ENCODE results near the gene SHC2.
"Not testable (repeated sequence)": the region's sequence is repeated elsewhere in the genome, so short reads cannot be mapped to it uniquely, and the experiment has no call there.

The SHC2 gene

GRCh38 chr19:407511-408440 is 53.1 kb downstream of the SHC2 start:
- no peak for DNase-seq (ENCODE audit: low read depth in 1 of 2, low spot score in 1 of 2)

- no peak for DNase-seq (ENCODE audit: low read depth in 1 of 2, low spot score in 1 of 2)
Observed at GRCh38 chr19:406971-407510, 53.8 kb downstream of the SHC2 start.

DNA sequence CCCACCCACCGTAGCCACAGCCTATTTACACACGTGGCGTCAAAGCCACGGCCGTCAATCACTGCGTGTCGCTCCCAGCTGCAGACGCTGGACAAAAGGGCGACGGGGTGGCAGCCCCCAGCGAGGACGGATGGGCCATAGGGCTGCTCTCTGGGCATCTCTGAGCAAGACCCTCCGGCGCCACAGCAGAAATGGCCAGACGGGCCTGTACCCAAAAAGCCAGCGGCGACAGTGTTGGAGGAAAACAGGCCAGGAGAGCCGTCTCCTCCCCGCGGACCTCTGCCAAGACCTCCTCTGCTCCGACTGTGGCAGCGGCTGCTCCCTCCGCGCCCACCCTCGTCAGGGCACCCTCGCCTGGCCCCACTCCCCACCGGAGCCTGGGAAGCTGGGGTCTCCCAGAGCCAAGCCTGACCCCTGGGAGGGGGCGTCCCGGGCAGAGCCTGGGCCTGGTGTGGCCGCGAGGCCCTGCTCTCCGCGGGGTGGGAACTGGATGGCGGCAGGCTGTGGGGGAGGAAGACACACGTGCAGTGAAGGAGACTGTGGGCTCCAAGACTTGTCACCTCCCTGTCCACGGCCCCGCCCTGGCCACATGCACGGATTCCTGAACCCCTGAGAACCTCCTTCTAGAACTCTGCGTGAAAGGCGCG is 54.6 kb downstream of the SHC2 start:
- DNase-seq (ENCODE audit: low read depth in 1 of 2, low spot score in 1 of 2) = no peak

GRCh38 chr19:405121-405965 is 55.5 kb downstream of the SHC2 start:
- DNase-seq (ENCODE audit: low read depth in 1 of 2, low spot score in 1 of 2) = no peak

DNA sequence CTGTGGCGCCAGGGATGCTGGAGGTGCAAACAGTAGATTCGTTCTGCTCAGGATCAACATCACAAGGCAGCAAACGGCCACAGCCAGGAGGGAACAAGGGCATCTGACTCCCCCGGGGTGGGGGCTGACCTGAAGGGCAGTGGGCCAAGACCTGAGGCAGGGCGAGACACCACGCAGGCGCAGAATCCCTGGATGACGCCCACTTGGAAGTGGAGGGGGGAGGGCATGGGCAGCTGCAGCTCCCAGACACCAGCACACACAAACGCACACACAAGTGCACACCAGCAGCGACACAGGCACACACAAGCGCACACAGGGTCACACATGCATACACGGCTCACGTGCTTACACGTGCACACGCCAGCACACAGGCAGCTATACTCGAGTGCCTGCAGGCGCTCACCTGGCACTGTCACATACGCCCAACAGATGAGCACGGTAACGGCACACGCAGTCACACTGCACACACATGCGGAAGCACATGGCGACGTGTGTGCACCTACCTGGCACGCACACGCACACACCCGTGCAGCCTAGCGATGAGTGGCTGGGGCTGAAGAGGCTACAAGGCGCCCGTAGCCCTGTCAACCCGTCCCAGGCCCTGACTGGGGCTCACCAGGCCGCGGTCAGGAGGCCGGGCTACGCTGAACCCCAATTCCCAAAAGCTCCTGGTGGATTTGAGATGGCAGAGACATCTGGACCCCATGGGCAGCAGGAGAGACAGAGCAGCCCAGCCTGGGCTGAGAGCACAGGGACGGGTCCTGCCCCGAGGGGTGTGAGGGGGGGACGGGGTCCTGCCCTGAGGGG is 57.4 kb downstream of the SHC2 start:
- no peak for DNase-seq (ENCODE audit: low read depth in 1 of 2, low spot score in 1 of 2)

DNA sequence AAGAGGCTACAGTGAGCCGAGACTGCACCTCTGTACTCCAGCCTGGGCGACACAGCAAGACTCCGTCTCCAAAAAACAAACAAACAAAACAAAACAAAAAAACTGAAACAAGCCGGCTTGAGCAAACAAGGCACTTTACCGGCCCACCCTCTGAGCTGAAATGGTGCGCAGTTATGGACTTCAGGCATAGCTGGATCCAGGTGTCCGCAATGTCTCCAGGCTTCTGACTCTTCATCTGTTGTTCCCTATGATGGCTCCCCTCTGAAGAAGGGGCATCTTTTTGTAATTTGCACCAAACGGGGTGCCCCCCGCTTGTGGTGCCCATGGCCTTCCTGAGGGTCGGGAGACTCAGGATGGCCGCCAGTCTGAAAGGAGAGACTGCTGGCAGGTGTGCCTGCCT is 58.0 kb downstream of the SHC2 start:
- no peak for DNase-seq (ENCODE audit: low read depth in 1 of 2, low spot score in 1 of 2)

DNA sequence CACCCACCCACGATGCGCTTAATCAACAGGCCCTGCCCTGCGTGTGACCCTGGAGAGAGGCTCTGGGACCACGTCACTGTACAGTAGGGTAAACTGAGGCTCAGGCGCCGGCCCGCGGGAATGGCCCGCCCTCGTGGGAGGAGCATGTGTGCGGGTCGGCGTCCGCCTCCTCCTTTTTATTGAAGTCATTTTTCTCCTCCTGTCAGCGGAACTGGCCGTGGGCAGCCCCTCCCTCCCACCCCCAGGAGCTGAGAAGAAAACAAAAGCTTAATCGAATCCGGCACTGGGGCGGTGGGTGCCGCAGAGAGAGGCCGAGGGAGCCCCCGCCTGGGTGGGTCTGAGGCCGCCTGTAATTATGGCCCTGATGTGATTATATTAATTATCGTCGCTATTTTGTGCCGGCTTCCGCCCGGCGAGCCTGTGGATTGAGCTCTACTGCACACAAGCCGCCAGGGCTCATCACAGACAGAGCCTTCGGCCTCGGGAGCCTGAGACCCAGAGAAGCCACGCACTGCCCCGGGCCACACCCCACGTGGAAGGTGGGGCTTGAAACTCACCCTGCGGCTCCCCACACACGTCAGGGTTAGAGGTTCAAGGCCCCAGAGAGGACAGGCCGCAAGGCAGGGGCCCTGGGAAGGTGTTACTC is 58.8 kb downstream of the SHC2 start:
- DNase-seq (ENCODE audit: low read depth in 1 of 2, low spot score in 1 of 2) = no peak

DNA sequence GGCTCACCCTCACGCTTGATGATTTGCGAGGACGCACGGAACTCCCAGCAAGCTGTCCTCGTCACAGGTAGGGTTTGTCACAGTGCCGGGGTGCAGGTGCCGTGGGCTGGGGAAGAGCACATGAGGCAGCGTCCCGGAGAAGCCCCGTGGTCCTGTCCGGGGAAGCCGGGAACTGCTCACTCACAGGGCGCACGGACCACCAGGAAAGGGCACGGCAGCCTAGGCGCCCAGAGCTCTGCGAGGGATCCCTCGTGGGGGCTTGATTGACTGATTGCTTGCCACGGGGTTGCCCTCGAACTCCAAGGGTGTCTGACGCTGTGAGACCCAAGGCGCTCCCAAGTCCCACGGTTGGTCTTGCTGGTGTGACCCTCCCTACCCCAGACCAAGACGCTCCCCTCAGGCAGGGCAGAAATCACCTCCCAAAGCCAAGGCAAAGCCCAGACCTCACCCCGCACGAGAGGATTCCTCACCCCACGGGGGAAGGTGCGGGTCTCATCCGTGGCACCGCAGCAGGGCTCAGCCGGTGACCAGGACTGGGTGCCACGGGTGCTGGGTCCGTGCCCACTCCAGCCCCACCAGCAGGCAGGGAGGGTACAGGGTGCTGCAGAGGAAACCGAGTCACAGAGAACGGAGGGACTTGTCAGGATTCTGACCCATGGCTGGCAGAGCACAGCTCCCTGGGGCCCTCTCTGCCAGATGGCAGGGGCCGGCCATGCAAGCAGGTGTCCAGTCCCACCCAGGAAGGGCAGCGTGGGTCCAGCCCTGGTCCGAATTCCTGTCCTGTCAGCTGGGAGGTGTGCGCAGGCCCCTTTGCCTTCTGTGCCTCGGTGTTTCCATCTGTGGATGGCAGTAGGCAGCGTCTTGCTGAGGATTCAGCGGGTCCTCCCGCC is 59.6 kb downstream of the SHC2 start:
- DNase-seq (ENCODE audit: low read depth in 1 of 2, low spot score in 1 of 2) = no peak

DNA sequence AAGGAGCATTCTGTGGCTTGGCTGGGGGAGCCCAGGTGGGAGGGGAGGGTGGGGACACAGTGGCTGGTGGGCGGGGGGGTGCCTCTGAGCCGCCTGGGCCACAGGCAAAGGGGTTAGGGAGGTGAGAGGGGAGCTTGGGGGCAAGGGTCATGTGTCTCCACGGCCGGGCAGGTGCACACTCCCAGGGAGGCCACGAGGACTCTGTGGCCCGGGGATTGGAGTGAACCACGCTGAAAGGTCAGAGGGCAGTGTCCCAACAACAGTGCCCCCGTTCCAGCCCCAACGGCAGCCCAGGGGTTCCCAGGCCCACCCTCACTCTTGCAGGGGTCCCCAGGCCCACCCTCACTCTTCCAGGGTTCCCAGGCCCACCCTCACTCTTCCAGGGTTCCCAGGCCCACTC is 61.5 kb downstream of the SHC2 start:
- DNase-seq (ENCODE audit: low read depth in 1 of 2, low spot score in 1 of 2) = no peak

DNA sequence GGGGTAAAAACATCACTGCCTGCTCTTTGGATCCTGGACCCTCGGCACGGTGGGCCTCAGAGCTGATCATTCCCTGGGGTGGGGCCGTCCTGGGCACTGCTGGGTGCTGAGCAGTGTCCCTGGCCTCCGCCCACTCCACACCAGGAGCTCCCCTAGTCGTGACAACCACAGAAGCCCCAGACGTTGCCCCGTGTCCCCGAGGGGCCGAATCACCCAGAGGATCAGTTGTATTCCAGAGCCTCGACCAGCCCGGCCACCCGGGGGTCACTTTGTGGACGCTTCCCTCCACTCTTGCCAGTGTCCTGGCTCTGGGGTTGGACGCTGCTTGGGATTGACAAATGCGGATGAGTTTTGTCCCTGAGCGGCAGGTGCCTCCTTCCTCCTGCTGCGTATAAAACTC is 62.1 kb downstream of the SHC2 start:
- DNase-seq (ENCODE audit: low read depth in 1 of 2, low spot score in 1 of 2) = peak in 1 of 2 donors; percentile 3

DNA sequence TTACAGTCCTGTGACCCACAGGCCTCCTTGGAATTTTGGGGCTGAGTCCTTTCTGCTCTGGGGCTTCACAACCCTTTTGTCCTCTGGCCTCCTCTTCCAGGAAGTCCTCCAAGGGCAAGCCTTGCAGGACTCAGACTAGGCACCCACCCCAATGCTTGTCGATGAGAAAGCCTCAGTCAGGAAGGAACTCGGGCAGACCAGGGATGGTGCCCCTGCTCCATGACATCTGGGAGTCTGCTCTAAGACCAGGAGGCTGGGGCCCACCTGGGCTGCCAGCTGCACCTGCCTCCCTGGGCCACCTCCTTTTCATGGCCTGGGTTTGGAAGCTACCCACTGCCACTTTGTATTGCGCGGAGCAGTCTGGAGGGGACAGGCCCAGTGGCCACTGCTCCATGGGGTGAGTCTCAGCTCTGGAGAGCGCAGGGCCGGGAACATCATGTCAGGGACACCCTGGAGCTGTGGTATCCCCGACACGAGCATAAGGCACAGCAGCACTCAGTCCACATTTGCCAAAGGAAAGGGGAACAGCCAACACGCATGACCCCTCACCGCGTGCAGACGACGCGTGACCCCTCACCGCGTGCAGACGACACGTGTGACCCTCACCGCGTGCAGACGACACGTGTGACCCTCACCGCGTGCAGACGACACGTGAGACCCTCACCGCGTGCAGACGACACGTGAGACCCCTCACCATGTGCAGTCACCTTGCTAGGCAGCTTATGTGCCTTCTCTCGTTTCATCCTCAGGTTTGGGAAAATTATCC is 62.7 kb downstream of the SHC2 start:
- peak in 1 of 2 donors; percentile 0 for DNase-seq (ENCODE audit: low read depth in 1 of 2, low spot score in 1 of 2)

- DNase-seq (ENCODE audit: low read depth in 1 of 2, low spot score in 1 of 2) = no peak
Observed at GRCh38 chr19:397321-397720, 63.5 kb downstream of the SHC2 start.

GRCh38 chr19:395467-395866 is 65.4 kb downstream of the SHC2 start:
- no peak for DNase-seq (ENCODE audit: low read depth in 1 of 2, low spot score in 1 of 2)

DNA sequence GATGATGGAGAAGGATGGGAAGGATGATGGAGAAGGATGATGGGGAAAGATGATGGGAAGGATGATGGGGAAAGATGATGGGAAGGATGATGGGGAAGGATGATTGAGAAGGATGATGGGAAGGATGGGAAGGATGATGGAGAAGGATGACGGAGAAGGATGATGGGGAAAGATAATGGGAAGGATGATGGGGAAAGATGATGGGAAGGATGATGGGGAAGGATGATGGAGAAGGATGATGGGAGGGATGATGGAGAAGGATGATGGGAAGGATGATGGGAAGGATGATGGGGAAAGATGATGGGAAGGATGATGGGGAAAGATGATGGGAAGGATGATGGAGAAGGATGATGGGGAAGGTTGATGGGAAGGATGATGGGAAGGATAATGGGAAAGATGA is 66.0 kb downstream of the SHC2 start:
- not testable (repeated sequence) for DNase-seq (ENCODE audit: low read depth in 1 of 2, low spot score in 1 of 2)

DNA sequence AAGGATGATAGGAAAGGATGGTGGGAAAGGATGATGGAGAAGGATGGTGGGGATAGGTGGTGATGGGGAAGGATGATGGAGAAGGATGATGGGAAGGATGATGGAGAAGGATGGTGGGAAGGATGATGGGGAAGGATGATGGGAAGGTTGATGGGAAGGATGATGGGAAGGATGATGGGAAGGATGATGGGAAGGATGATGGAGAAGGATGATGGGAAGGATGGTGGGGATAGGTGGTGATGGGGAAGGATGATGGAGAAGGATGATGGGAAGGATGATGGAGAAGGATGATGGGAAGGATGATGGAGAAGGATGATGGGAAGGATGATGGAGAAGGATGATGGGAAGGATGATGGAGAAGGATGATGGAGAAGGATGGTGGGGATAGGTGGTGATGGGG is 67.3 kb downstream of the SHC2 start:
- DNase-seq (ENCODE audit: low read depth in 1 of 2, low spot score in 1 of 2) = not testable (repeated sequence)

DNA sequence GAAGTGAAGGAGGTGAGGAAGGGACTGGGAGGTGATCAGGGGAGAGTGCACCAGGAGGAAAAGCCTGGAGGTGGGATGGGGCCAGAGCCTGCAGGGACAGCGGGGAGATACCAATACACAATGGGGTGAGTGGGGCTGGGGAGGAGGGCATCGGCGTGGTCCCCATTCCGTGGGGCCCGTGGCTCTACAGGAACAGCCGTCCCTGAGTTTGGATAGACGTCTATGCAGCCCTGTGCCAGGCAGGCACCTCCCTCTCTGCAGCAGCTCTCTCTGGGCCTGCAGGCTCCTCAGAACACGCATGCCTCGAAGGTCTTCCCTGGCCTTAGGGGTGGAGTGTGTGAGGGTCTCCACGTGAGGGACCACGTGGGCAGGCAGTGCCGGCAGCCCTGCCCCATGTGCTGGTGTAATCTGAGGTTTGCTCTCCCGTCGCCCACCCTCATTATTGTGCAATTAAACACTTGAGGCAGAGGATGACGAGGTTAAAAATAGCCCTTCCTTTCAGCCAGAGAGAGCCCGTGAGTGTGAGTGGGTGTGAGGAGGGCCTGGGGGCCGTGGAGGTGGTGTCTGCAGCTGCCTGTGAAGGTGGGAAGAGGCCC is 68.4 kb downstream of the SHC2 start:
- no peak for DNase-seq (ENCODE audit: low read depth in 1 of 2, low spot score in 1 of 2)

DNA sequence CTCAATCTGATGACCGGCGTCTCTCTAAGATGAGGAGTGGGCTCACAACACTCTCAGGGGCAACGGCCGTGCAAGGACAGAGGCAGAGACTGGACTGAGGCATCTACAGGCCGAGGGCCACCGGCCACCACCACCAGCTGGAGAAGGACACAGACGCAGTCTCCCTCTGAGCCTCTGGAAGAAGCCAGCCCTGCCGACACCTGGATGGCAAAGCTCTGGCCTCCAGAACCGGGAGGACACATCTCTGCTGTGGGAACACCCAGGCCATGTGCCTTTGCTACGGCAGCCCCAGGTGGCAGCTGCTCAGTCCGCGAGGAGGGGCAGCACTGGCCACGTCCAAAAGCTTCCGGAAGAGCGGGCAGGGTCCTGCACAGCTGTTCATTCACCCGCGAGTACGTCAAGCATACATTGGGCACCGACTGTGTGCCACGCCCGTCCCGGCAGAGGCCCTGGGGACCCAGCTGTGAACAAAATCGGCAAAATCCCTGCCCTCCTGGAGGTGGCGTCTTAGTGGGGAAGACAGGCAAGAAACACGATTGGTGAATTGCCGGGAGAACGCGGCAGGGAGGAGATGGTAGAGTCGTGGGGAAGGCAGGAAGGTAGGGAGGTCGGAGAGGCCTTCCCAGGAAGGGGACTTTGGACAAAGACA is 69.0 kb downstream of the SHC2 start:
- no peak for DNase-seq (ENCODE audit: low read depth in 1 of 2, low spot score in 1 of 2)
